ENCODE measurements around the gene RNU1-2. TPM values are rescaled to one million over a fixed set of nuclear protein-coding genes. Genes with fewer than 3 reads are reported as not detected.
"Not testable (repeated sequence)": the region's sequence is repeated elsewhere in the genome, so short reads cannot be mapped to it uniquely, and the experiment has no call there.

The RNU1-2 gene
- total and polyA plus RNA-seq, 9 donors = under 0.01 to 7,521 (median 3,807) TPM; not detected in 2

GRCh38 chr1:16933945-16934344 lies 38.2 kb downstream of the RNU1-2 start:
- H3K27me3 ChIP-seq; H3K4me3 ChIP-seq; H3K4me1 ChIP-seq (ENCODE audit: insufficient read depth); H3K36me3 ChIP-seq; intact Hi-C loops (cut with DNase I); DNase-seq; H3K9me3 ChIP-seq; H3K27ac ChIP-seq: not testable (repeated sequence)

- H3K27me3 ChIP-seq; H3K27ac ChIP-seq; H3K9me3 ChIP-seq; DNase-seq; H3K4me3 ChIP-seq; H3K4me1 ChIP-seq (ENCODE audit: insufficient read depth); H3K36me3 ChIP-seq; intact Hi-C loops (cut with DNase I): not testable (repeated sequence)
- 70 to 89% (median 76%) methylated on average over 16 of the region's 16 CpGs for WGBS, 3 donors
Observed at GRCh38 chr1:16936580-16936979, 40.8 kb downstream of the RNU1-2 start.

- H3K36me3 ChIP-seq = no peaks in the 10 kb centered on the region
Observed at GRCh38 chr1:16938351-16939321, 42.9 kb downstream of the RNU1-2 start.

GRCh38 chr1:16939386-16940180 lies 43.8 kb downstream of the RNU1-2 start:
- intact Hi-C loops (cut with DNase I); H3K27me3 ChIP-seq; H3K36me3 ChIP-seq; H3K9me3 ChIP-seq; DNase-seq; H3K4me3 ChIP-seq; H3K27ac ChIP-seq; H3K4me1 ChIP-seq (ENCODE audit: insufficient read depth): not testable (repeated sequence)
- WGBS, 3 donors = 91 to 94% (median 92%) methylated on average over 32 of the region's 32 CpGs

More at GRCh38 chr1:16938351-16939321, 42.9 kb downstream of the RNU1-2 start:
- TF ChIP-seq EP300 (IDR thresholded peaks at IDR 0.05) = no peak
- Histone ChIP-seq H3K4me3 (no peak overlapping the region), H3K27me3 (no peaks in the 10 kb centered on the region), H3K9me3 (no peaks in the 10 kb centered on the region), H3K27ac (no peak overlapping the region), H3K4me1 (ENCODE audit: insufficient read depth) (peaks cover 3% of the 10 kb centered on the region)
- intact Hi-C loops (cut with DNase I) = no loop called here
- no peak for DNase-seq
- 29 to 62% (median 34%) methylated on average over 46 to 51 of the region's 51 CpGs for WGBS, 3 donors

GRCh38 chr1:16944038-16944437 lies 48.3 kb downstream of the RNU1-2 start:
- Histone ChIP-seq H3K36me3 (no peaks in the 10 kb centered on the region), H3K27ac (no peak overlapping the region), H3K9me3 (no peaks in the 10 kb centered on the region), H3K4me1 (ENCODE audit: insufficient read depth) (no peaks in the 10 kb centered on the region), H3K27me3 (no peaks in the 10 kb centered on the region), H3K4me3 (no peak overlapping the region)
- no peak for DNase-seq
- 86 to 92% (median 90%) methylated on average over 19 of the region's 19 CpGs for WGBS, 3 donors
- TF ChIP-seq CTCF (IDR thresholded peaks at IDR 0.05) (no peak), EP300 (IDR thresholded peaks at IDR 0.05) (no peak), POLR2A (IDR thresholded peaks at IDR 0.05) (no peak)
- intact Hi-C loops (cut with DNase I) = no loop called here

- not testable (repeated sequence) for H3K4me3 ChIP-seq; H3K27ac ChIP-seq; DNase-seq; H3K27me3 ChIP-seq; H3K4me1 ChIP-seq (ENCODE audit: insufficient read depth); H3K9me3 ChIP-seq; H3K36me3 ChIP-seq
- intact Hi-C loops (cut with DNase I) = loop anchor here in 1 of 4 donors (5.0 kb wide), 1 partner anchor 323 kb away; no protein-coding TSS in a partner anchor
- WGBS, 3 donors = 89 to 90% (median 90%) methylated on average over 8 to 9 of the region's 9 CpGs
Observed at GRCh38 chr1:16945512-16945911, 49.7 kb downstream of the RNU1-2 start.

Small RNA genes lying within 50 kb of the gene (microRNA-seq; reads per million reads assigned to microRNA genes)
- gene MIR3675 = 0 reads per million in 3 donors

Small RNA genes lying within 50 kb of the gene (small RNA-seq; reads per million reads assigned to genes)
- gene MIR3675 = not detected
- gene RNU1-2 = not detected
- gene RNU1-5P = not detected

Other genes starting within 250 kb of the RNU1-2 start
- gene RNU1-3, start 229.0 kb upstream of the RNU1-2 start, total RNA-seq = 1,000 to 10,000 TPM in 5 of 7 donors, under 1 TPM in 2; under 0.01 to 7,521 (median 3,807) TPM
- gene RNU1-3, start 229.0 kb upstream of the RNU1-2 start, polyA plus RNA-seq = not detected
- gene RNU1-4, start 155.5 kb upstream of the RNU1-2 start, total RNA-seq = 1,000 to 10,000 TPM in 5 of 7 donors, under 1 TPM in 2; under 0.01 to 7,521 (median 3,807) TPM
- gene RNU1-4, start 155.5 kb upstream of the RNU1-2 start, polyA plus RNA-seq = not detected
- gene CROCC, start 26.0 kb downstream of the RNU1-2 start, total RNA-seq = 10 to 100 TPM; 24.4 to 49.1 (median 33.6) TPM
- 10 to 100 TPM in 1 of 2 donors, 1 to 10 TPM in 1; 1.7 to 33.7 TPM for gene CROCC, start 26.0 kb downstream of the RNU1-2 start, polyA plus RNA-seq
- 10 to 100 TPM; 16.0 to 83.6 (median 36.1) TPM for gene MFAP2, start 84.6 kb downstream of the RNU1-2 start, total RNA-seq
- 10 to 100 TPM; 16.4 to 70.8 TPM for gene MFAP2, start 84.6 kb downstream of the RNU1-2 start, polyA plus RNA-seq
- 10 to 100 TPM; 11.3 to 24.1 (median 22.5) TPM for gene ATP13A2, start 115.9 kb downstream of the RNU1-2 start, total RNA-seq
- gene ATP13A2, start 115.9 kb downstream of the RNU1-2 start, polyA plus RNA-seq = 10 to 100 TPM in 1 of 2 donors, 1 to 10 TPM in 1; 8.8 to 12.7 TPM
- 10 to 100 TPM; 51.9 to 77.7 (median 56.5) TPM for gene SDHB, start 158.1 kb downstream of the RNU1-2 start, total RNA-seq
- 100 to 1,000 TPM in 1 of 2 donors, 10 to 100 TPM in 1; 66.0 to 120 TPM for gene SDHB, start 158.1 kb downstream of the RNU1-2 start, polyA plus RNA-seq
- gene PADI2, start 223.5 kb downstream of the RNU1-2 start, total RNA-seq = 1 to 10 TPM in 3 of 7 donors, under 1 TPM in 4; 0.18 to 5.2 (median 0.55) TPM
- gene PADI2, start 223.5 kb downstream of the RNU1-2 start, polyA plus RNA-seq = 1 to 10 TPM in 1 of 2 donors, under 1 TPM in 1; 0.07 to 1.2 TPM

Measured in ovary (tissue), 9 donors.